GM12892 (cell line): ENCODE measurements around the gene PRAMEF5.
"Not testable (repeated sequence)": the region's sequence is repeated elsewhere in the genome, so short reads cannot be mapped to it uniquely, and the experiment has no call there.

ENCODE experiments used
- POLR2A ChIP-seq: IDR thresholded peaks from 2 replicates; pipeline ENCODE4 v1.6.1; 2011; ENCODE audit warnings: low read depth, low read length, control low read depth
- POLR2AphosphoS5 ChIP-seq: IDR thresholded peaks from 2 replicates; pipeline ENCODE4 v1.6.1; 2011; ENCODE audit warnings: low read depth, low read length, control low read depth
- TAF1 ChIP-seq: IDR thresholded peaks from 2 replicates; pipeline ENCODE4 v1.6.1; 2011; ENCODE audit warnings: low read depth, mild to moderate bottlenecking, control low read depth, low read length, borderline replicate concordance

DNA sequence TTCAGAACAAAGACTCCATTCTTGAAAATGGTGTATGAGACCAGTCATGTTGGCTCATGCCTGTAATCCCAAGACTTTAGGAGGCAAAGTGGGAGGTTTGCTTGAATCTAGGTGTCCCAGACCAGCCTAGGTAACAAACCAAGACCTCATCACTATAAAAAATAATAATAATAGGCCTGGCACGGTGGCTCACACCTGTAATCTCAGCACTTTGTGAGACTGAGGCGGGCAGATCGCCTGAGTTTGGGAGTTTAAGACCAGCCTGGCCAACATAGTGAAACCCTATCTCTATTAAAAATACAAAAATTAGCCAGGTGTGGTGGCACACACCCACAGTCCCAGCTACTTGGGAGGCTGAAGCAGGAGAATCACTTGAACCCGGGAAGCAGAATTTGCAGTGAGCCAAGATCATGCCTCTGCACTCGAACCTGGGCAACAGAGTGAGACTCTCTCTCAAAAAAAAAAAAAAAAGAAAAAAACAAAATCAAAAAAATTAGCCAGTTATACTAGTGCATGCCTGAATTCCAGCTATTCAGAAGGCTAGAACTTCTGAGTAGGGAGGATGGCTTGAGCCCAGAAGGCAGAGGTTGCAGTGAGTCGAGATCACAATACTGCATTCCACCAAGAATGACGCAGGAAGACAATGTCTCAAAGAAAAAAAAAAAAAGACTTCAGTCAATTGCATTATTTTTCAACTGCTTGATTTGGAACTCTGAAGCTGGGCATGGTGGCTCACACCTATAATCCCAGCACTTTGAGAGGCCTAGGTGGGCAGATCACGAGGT, 26.5 kb upstream of the PRAMEF5 start:
- not testable (repeated sequence) for TF ChIP-seq POLR2A, POLR2AphosphoS5, TAF1
